ENCODE data around the gene GFOD1.
"Not testable (repeated sequence)": the region's sequence is repeated elsewhere in the genome, so short reads cannot be mapped to it uniquely, and the experiment has no call there.

Gene GFOD1

GRCh38 chr6:13397359-13398068 is 89.9 kb downstream of the GFOD1 start:
- Histone ChIP-seq H3K9ac (ENCODE audit: low read length) (no peak overlapping the region), H3K27me3 (ENCODE audit: control insufficient read depth, insufficient read depth, low read length) (no peaks in the 10 kb centered on the region), H3K36me3 (ENCODE audit: control insufficient read depth, insufficient read depth, low read length) (no peaks in the 10 kb centered on the region), H3K27ac (ENCODE audit: low read depth, low read length) (no peak overlapping the region), H3K4me3 (ENCODE audit: low read depth, low read length) (no peak overlapping the region), H3K4me1 (ENCODE audit: control insufficient read depth, insufficient read depth, low read length) (peaks cover 18% of the 10 kb centered on the region; the same call in 1 of the 2 replicates), H3K9me3 (ENCODE audit: control insufficient read depth, insufficient read depth, low read depth, low read length) (no peaks in the 10 kb centered on the region)

GRCh38 chr6:13396241-13396792 is 91.1 kb downstream of the GFOD1 start:
- H3K4me1 ChIP-seq (ENCODE audit: control insufficient read depth, insufficient read depth, low read length): peaks cover 18% of the 10 kb centered on the region; the same call in 1 of the 2 replicates
- no peak overlapping the region for H3K27ac ChIP-seq (ENCODE audit: low read depth, low read length)
- H3K36me3 ChIP-seq (ENCODE audit: control insufficient read depth, insufficient read depth, low read length): no peaks in the 10 kb centered on the region
- H3K9me3 ChIP-seq (ENCODE audit: control insufficient read depth, insufficient read depth, low read depth, low read length): no peaks in the 10 kb centered on the region
- H3K4me3 ChIP-seq (ENCODE audit: low read depth, low read length): no peak overlapping the region
- H3K27me3 ChIP-seq (ENCODE audit: control insufficient read depth, insufficient read depth, low read length): no peaks in the 10 kb centered on the region
- no peak overlapping the region for H3K9ac ChIP-seq (ENCODE audit: low read length)

- H3K4me3 ChIP-seq (ENCODE audit: low read depth, low read length): no peak overlapping the region
- H3K4me1 ChIP-seq (ENCODE audit: control insufficient read depth, insufficient read depth, low read length): peaks cover 18% of the 10 kb centered on the region; the same call in 1 of the 2 replicates
- H3K9me3 ChIP-seq (ENCODE audit: control insufficient read depth, insufficient read depth, low read depth, low read length): no peaks in the 10 kb centered on the region
- no peaks in the 10 kb centered on the region for H3K27me3 ChIP-seq (ENCODE audit: control insufficient read depth, insufficient read depth, low read length)
- H3K9ac ChIP-seq (ENCODE audit: low read length): no peak overlapping the region
- no peak overlapping the region for H3K27ac ChIP-seq (ENCODE audit: low read depth, low read length)
- H3K36me3 ChIP-seq (ENCODE audit: control insufficient read depth, insufficient read depth, low read length): no peaks in the 10 kb centered on the region
Measured at GRCh38 chr6:13395272-13396237, 91.8 kb downstream of the GFOD1 start.

GRCh38 chr6:13392462-13392861 is 94.9 kb downstream of the GFOD1 start:
- Histone ChIP-seq H3K9me3 (ENCODE audit: control insufficient read depth, insufficient read depth, low read depth, low read length) (no peaks in the 10 kb centered on the region), H3K9ac (ENCODE audit: low read length) (no peak overlapping the region), H3K27ac (ENCODE audit: low read depth, low read length) (no peak overlapping the region), H3K36me3 (ENCODE audit: control insufficient read depth, insufficient read depth, low read length) (no peaks in the 10 kb centered on the region), H3K27me3 (ENCODE audit: control insufficient read depth, insufficient read depth, low read length) (no peaks in the 10 kb centered on the region), H3K4me3 (ENCODE audit: low read depth, low read length) (no peak overlapping the region), H3K4me1 (ENCODE audit: control insufficient read depth, insufficient read depth, low read length) (peaks cover 6% of the 10 kb centered on the region; the same call in 1 of the 2 replicates)

GRCh38 chr6:13391537-13391936 is 95.9 kb downstream of the GFOD1 start:
- H3K27me3 ChIP-seq (ENCODE audit: control insufficient read depth, insufficient read depth, low read length): no peaks in the 10 kb centered on the region
- no peaks in the 10 kb centered on the region for H3K36me3 ChIP-seq (ENCODE audit: control insufficient read depth, insufficient read depth, low read length)
- H3K9ac ChIP-seq (ENCODE audit: low read length): no peak overlapping the region
- peaks cover 6% of the 10 kb centered on the region; the same call in 1 of the 2 replicates for H3K4me1 ChIP-seq (ENCODE audit: control insufficient read depth, insufficient read depth, low read length)
- H3K27ac ChIP-seq (ENCODE audit: low read depth, low read length): no peak overlapping the region
- H3K9me3 ChIP-seq (ENCODE audit: control insufficient read depth, insufficient read depth, low read depth, low read length): no peaks in the 10 kb centered on the region
- H3K4me3 ChIP-seq (ENCODE audit: low read depth, low read length): no peak overlapping the region

- Histone ChIP-seq H3K4me1 (ENCODE audit: control insufficient read depth, insufficient read depth, low read length) (peaks cover 5% of the 10 kb centered on the region; the same call in 1 of the 2 replicates), H3K36me3 (ENCODE audit: control insufficient read depth, insufficient read depth, low read length) (no peaks in the 10 kb centered on the region), H3K9me3 (ENCODE audit: control insufficient read depth, insufficient read depth, low read depth, low read length) (no peaks in the 10 kb centered on the region), H3K27ac (ENCODE audit: low read depth, low read length) (no peak overlapping the region), H3K4me3 (ENCODE audit: low read depth, low read length) (no peak overlapping the region), H3K27me3 (ENCODE audit: control insufficient read depth, insufficient read depth, low read length) (no peaks in the 10 kb centered on the region), H3K9ac (ENCODE audit: low read length) (no peak overlapping the region)
Measured at GRCh38 chr6:13390658-13391057, 96.7 kb downstream of the GFOD1 start.

GRCh38 chr6:13389237-13389636 is 98.2 kb downstream of the GFOD1 start:
- not testable (repeated sequence) for H3K27me3 ChIP-seq (ENCODE audit: control insufficient read depth, insufficient read depth, low read length); H3K4me1 ChIP-seq (ENCODE audit: control insufficient read depth, insufficient read depth, low read length); H3K27ac ChIP-seq (ENCODE audit: low read depth, low read length); H3K4me3 ChIP-seq (ENCODE audit: low read depth, low read length); H3K9me3 ChIP-seq (ENCODE audit: control insufficient read depth, insufficient read depth, low read depth, low read length); H3K9ac ChIP-seq (ENCODE audit: low read length); H3K36me3 ChIP-seq (ENCODE audit: control insufficient read depth, insufficient read depth, low read length)

GRCh38 chr6:13388769-13389168 is 98.6 kb downstream of the GFOD1 start:
- H3K36me3 ChIP-seq (ENCODE audit: control insufficient read depth, insufficient read depth, low read length); H3K9ac ChIP-seq (ENCODE audit: low read length); H3K27me3 ChIP-seq (ENCODE audit: control insufficient read depth, insufficient read depth, low read length); H3K4me1 ChIP-seq (ENCODE audit: control insufficient read depth, insufficient read depth, low read length); H3K9me3 ChIP-seq (ENCODE audit: control insufficient read depth, insufficient read depth, low read depth, low read length); H3K27ac ChIP-seq (ENCODE audit: low read depth, low read length); H3K4me3 ChIP-seq (ENCODE audit: low read depth, low read length): not testable (repeated sequence)

- no peak overlapping the region for H3K4me3 ChIP-seq (ENCODE audit: low read depth, low read length)
Measured at GRCh38 chr6:13384966-13385365, 102.4 kb downstream of the GFOD1 start.

GRCh38 chr6:13384506-13384905 is 102.9 kb downstream of the GFOD1 start:
- Histone ChIP-seq H3K4me1 (ENCODE audit: control insufficient read depth, insufficient read depth, low read length) (peaks cover 10% of the 10 kb centered on the region), H3K4me3 (ENCODE audit: low read depth, low read length) (no peak overlapping the region), H3K27me3 (ENCODE audit: control insufficient read depth, insufficient read depth, low read length) (no peaks in the 10 kb centered on the region), H3K9me3 (ENCODE audit: control insufficient read depth, insufficient read depth, low read depth, low read length) (no peaks in the 10 kb centered on the region), H3K36me3 (ENCODE audit: control insufficient read depth, insufficient read depth, low read length) (no peaks in the 10 kb centered on the region), H3K27ac (ENCODE audit: low read depth, low read length) (no peak overlapping the region), H3K9ac (ENCODE audit: low read length) (no peak overlapping the region)

More at GRCh38 chr6:13384966-13385365, 102.4 kb downstream of the GFOD1 start:
- H3K36me3 ChIP-seq (ENCODE audit: control insufficient read depth, insufficient read depth, low read length): no peaks in the 10 kb centered on the region
- no peak overlapping the region for H3K27ac ChIP-seq (ENCODE audit: low read depth, low read length)
- H3K27me3 ChIP-seq (ENCODE audit: control insufficient read depth, insufficient read depth, low read length): no peaks in the 10 kb centered on the region
- H3K9ac ChIP-seq (ENCODE audit: low read length): no peak overlapping the region
- H3K9me3 ChIP-seq (ENCODE audit: control insufficient read depth, insufficient read depth, low read depth, low read length): no peaks in the 10 kb centered on the region
- peaks cover 10% of the 10 kb centered on the region for H3K4me1 ChIP-seq (ENCODE audit: control insufficient read depth, insufficient read depth, low read length)
